ENCODE measurements around the gene BARHL1.
A peak's percentile ranks its signal among the peaks of the same experiment; 100 is the strongest.

- no peak for TF ChIP-seq CTCF (IDR thresholded peaks at IDR 0.05; ENCODE audit: insufficient read depth, low read depth, low read length)
- peak; percentile 81 for TF ChIP-seq EZH2 (IDR thresholded peaks at IDR 0.05; ENCODE audit: insufficient read depth, low read length)
These were observed 579 bp downstream of the BARHL1 start for GRCh38 chr9:132582786-132583583.

All from astrocyte (in vitro differentiated cells and primary cell).